GM18861 (cell line): ENCODE results near the gene ANKRD45.
"Not testable (repeated sequence)": the region's sequence is repeated elsewhere in the genome, so short reads cannot be mapped to it uniquely, and the experiment has no call there.

ENCODE experiments used
- ATAC-seq: cut with Tn5 transposase; IDR thresholded peaks from one replicate; pipeline ENCODE4 v1.9.1; 2021; ENCODE audit not compliant: unreplicated experiment

ANKRD45 gene

DNA sequence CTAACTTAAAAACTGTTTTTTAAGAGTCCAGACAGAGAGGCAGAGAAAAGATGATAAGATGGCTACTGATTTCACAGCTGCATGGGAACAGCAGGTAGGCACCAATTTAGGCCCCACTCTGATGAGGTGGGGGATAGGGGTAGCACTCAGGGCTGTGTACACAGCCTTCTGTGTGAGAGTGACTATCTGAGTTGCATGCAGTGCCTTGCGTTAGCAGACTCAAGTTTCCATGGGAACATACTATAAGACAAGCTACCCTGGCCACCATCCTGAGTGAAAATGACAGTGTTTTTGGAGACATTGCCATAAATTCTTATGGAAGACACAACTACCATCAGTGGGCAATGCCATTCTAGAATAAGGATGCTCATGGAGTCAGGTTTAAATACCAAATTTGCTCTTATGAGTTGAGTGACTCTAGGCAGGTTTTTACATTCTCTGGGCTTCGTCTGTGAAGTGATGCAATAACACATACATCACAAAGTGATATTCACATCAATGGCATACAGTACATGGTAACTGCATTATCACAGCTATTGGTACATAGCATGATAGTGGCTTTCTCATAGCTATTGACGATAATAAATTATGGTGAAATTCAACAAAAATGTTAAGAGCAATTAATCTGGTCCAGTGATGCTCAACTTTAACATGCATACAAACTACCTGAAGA is 97.3 kb downstream of the ANKRD45 start:
- no peak for ATAC-seq

DNA sequence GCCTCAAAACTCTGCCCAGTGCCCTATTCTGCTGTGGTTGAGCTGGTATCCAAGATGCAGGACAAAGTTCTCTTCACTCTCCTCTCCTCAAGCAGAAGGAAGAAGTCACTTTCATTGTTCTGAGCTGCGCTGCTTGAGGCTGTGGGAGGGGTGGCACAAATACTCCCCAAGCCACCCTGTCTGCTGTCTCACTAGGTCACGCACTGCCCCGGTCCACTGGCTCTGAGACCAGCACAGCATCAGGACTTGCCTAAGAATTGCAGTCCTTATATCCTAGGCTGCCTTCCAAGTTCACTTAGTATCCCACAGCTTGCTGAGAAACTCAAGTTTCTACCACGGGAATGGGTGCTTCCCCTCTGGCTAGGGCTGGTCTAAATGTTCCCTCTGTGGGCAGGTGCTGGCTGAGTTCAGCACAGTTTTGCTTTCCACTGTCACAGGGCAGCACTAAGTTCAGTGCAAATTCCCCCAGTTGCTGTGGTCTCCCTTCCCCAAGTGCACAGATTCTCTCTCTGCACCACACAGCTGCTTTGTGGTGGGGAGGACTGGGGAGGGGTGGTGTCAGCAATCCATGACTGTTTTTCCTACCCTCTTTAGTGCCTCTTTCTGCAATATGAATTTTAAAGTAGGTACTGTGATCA is 99.2 kb downstream of the ANKRD45 start:
- ATAC-seq: no peak

DNA sequence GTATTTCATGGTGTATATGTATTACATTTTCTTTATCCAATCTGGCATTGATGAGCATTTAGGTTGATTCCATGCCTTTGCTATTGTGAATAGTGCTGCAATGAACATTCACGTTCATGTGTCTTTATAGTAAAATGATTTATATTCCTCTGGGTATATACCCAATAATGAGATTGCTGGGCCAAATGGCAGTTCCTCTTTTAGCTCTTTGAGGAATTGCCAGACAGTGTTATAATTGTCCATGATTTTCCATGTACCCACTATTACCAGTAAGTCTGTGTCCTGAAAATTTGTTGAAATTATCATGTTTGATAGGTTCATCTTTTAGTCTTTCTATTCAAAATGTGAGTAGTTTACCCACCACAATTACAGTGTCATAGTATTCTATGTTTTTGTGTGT is 101.2 kb downstream of the ANKRD45 start:
- no peak for ATAC-seq

DNA sequence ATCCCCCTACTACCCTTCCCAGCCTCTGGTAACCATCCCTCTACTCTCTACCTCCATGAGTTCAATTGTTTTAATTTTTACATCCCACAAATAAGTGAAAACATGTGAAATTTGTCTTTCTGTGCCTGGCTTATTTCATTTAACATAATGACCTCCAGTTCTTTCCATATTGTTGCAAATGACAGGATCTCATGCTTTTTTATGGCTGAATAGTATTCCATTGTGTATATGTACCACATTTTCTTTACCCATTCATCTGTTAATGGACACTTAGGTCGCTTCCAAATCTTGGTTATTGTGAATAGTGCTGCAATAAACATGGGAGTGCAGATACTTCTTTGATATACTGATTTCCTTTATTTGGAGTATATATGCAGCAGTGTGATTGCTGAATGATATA is 105.8 kb downstream of the ANKRD45 start:
- not testable (repeated sequence) for ATAC-seq

DNA sequence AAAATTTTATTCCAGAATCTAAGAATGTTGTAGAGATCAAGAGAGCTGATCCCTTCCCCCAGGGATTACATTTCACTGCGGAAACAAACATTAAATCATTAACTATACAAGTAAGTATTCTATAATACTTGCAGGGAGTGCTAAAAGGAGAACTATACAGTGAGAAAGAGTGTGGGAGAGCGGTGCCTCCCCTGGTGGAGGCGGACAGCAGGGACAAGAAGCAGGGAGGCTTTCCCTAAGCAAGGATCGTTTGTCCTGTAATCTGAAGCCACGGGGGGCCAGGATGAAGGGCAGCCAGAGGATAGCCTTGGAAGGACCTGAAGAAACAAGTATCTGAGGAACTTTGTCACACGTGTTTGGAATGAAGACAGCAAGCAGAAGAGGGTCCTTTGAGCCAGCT is 106.8 kb downstream of the ANKRD45 start:
- no peak for ATAC-seq

DNA sequence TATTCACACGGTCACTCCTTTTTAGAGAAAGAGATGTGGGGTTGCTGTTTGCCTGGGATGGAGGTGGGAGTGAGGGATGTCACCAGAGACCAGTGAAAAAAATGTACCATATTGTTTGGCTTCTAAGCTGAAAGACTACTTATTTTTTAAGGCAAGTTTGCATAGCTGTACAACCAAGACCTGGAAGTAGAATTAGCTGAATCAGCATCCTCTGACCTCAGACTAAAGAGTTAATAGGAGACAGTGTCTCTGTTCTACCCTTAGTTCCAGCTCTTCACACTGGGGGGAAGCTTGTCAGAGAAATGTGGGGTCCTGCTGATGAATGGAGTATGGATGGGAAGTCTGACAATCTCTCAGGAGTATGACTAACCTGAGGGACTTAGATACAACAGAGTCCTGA is 108.4 kb downstream of the ANKRD45 start:
- ATAC-seq: no peak

DNA sequence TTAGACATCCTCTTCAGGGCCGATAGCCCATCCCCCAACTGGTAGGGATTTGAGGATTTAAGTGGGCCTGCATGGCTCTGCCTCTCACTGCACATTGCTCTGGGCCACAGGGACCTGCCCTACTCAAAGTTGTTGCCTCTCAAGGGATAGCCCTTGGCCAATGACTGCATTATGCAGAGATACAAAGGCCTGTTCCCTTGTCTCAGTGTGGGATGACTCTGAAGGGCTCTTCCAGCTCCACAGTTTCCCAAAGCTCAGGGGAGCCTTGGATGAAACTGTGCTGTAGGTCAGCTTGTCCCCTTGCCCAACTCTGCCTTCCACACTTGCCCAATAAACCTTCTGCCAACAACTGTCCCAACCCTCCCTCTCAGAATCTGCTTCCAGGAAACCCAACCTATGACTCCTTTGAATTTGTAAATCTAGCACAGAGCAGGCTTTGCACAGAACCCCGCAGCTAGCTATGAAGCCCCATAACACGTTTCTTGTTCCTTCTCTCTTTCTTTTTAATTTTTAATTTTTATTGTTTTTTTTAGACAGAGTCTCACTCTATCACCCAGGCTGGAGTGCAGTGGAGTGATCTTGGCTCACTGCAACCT is 109.3 kb downstream of the ANKRD45 start:
- ATAC-seq: no peak
